ENCODE measurements around the gene RNF144B. TPM values are rescaled to one million over a fixed set of nuclear protein-coding genes. Genes with fewer than 3 reads are reported as not detected.

RNF144B gene
- total RNA-seq, 1 donor from 2014 or later = 14.1 TPM

DNA sequence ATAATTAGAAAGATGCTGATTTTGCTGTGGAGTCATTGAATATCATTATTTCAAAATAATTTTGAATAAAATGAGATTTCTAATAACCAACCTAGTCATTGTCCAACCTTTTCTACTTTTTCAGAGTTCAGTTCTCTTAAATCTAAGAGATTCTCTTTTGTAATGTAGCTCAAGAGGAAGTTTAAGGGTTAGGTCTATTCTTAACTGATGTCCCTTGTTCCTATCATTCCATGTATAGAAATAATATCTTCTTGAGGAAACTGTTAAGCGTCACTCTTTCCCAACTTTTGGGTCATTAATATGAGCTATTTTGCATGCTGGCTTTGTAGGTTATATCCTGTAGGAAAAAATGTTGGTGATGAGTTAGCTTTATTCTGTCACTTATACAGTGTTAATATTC lies 27.0 kb downstream of the RNF144B start:
- Histone ChIP-seq H3K4me3 (no peak overlapping the region), H3K27ac (replicated peaks) (no peak overlapping the region), H3K4me1 (peaks cover 13% of the 10 kb centered on the region), H3K9me3 (replicated peaks) (no peaks in the 10 kb centered on the region), H3K27me3 (ENCODE audit: low read depth) (no peaks in the 10 kb centered on the region), H3K36me3 (no peaks in the 10 kb centered on the region)
- DNase-seq = no peak
- TF ChIP-seq, protein P1, sequence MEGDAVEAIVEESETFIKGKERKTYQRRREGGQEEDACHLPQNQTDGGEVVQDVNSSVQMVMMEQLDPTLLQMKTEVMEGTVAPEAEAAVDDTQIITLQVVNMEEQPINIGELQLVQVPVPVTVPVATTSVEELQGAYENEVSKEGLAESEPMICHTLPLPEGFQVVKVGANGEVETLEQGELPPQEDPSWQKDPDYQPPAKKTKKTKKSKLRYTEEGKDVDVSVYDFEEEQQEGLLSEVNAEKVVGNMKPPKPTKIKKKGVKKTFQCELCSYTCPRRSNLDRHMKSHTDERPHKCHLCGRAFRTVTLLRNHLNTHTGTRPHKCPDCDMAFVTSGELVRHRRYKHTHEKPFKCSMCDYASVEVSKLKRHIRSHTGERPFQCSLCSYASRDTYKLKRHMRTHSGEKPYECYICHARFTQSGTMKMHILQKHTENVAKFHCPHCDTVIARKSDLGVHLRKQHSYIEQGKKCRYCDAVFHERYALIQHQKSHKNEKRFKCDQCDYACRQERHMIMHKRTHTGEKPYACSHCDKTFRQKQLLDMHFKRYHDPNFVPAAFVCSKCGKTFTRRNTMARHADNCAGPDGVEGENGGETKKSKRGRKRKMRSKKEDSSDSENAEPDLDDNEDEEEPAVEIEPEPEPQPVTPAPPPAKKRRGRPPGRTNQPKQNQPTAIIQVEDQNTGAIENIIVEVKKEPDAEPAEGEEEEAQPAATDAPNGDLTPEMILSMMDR (IDR thresholded peaks at IDR 0.05; ENCODE audit: borderline replicate concordance) = no peak
- intact Hi-C loops (cut with micrococcal nuclease) = no loop called here

DNA sequence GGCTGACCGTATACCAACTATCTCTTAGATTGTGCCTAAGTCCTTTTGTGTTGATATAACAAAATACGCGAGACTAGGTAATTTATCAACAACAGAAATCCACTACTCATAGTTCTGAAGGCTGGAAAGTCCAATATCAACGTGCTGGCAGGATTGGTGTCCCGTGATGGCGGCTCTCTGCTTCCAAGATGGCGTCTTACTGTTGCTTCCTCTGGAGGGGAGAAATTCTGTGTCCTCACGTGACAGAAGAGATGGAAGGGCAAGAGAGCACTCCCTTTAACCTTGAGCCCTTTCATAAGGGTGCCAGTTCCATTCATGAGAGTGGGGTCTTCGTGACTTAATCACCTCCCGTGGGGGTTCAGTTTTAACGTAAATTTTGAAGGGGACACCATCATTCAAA lies 28.1 kb downstream of the RNF144B start:
- intact Hi-C loops (cut with micrococcal nuclease) = no loop called here

DNA sequence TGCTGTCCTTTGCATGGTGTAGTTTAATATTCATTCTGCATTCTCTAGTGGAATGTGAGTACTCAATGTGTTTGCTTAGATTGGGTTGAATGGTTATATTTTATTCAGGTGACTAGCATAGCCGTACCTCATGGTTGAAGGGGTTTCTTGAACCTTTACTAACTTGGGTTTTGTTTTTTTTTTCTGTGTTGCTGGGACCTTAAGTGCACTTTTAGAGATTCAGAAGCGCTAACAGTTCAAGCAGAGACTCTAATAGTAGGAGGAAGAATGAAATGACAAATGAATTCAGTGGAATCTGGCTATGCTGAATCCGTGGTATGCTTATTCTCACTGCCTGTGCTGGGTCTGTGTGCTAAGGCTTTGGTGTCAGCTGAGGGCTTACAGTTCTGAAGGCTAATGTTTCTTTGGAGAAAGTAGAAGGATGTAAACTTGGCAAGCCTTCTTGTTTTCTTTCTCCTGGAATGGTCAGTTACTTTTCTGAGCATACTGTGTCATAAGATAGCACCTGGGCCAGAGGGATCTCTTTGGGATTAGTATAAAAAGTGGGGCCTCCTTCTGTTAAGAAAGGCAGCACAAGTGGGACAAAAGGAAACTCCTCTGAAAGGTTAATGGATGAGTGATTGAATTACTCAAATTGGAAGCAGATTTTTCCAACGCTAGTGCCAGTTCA lies 28.7 kb downstream of the RNF144B start:
- H3K27ac ChIP-seq (replicated peaks) = no peak overlapping the region
- H3K9me3 ChIP-seq (replicated peaks) = no peaks in the 10 kb centered on the region
- no peaks in the 10 kb centered on the region for H3K36me3 ChIP-seq
- intact Hi-C loops (cut with micrococcal nuclease) = no loop called here
- H3K27me3 ChIP-seq (ENCODE audit: low read depth) = no peaks in the 10 kb centered on the region
- H3K4me3 ChIP-seq = no peak overlapping the region
- TF ChIP-seq, protein P1 (IDR thresholded peaks at IDR 0.05; ENCODE audit: borderline replicate concordance) = no peak
- DNase-seq = no peak
- peaks cover 17% of the 10 kb centered on the region for H3K4me1 ChIP-seq

More for the DNA sequence above, 28.1 kb downstream of the RNF144B start:
- DNase-seq = no peak
- H3K4me3 ChIP-seq = no peak overlapping the region
- H3K27me3 ChIP-seq (ENCODE audit: low read depth) = no peaks in the 10 kb centered on the region
- no peaks in the 10 kb centered on the region for H3K9me3 ChIP-seq (replicated peaks)
- peaks cover 17% of the 10 kb centered on the region for H3K4me1 ChIP-seq
- H3K27ac ChIP-seq (replicated peaks) = no peak overlapping the region
- H3K36me3 ChIP-seq = no peaks in the 10 kb centered on the region
- TF ChIP-seq, protein P1 (IDR thresholded peaks at IDR 0.05; ENCODE audit: borderline replicate concordance) = no peak

DNA sequence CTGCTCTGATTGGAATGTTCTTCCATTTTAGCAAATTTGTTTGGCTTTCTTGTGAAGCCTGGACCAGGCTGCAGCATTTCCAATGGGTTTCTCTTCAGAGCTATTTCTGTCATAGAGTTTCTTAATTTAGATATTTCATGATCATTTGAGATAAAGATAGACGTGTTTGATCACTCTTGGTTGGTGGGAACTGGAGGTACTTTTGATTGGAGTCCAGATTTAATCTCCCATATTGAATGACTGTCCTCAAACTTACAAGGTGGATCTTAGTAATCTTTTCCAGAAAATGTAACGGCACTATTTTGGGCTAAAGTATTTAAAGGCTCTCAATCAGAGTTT lies 29.2 kb downstream of the RNF144B start:
- intact Hi-C loops (cut with micrococcal nuclease) = no loop called here
- TF ChIP-seq, protein P1 (IDR thresholded peaks at IDR 0.05; ENCODE audit: borderline replicate concordance) = no peak
- Histone ChIP-seq H3K4me1 (peaks cover 17% of the 10 kb centered on the region), H3K9me3 (replicated peaks) (no peaks in the 10 kb centered on the region), H3K27me3 (ENCODE audit: low read depth) (no peaks in the 10 kb centered on the region), H3K36me3 (no peaks in the 10 kb centered on the region), H3K4me3 (no peak overlapping the region), H3K27ac (replicated peaks) (no peak overlapping the region)
- no peak for DNase-seq

DNA sequence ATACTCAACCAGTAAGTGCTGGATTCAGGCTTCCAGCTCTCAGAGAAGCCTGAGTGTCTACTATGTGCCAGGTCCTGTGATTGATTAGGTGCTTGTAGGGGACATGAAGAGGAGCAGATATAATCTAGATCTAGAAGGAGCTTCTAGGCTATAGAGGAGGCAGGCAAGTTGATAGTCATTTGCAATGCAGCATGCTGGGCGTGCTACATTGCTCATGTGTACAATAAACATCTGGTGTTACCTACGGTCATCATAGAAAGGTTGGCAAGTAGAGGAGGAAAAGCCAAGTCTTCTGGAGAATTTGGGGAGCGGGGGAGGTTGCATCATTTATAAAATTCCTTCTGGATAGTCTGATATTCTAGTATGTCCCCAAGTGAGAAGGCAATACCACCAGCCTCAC lies 33.2 kb downstream of the RNF144B start:
- H3K36me3 ChIP-seq = no peaks in the 10 kb centered on the region
- H3K27me3 ChIP-seq (ENCODE audit: low read depth) = no peaks in the 10 kb centered on the region
- H3K9me3 ChIP-seq (replicated peaks) = no peaks in the 10 kb centered on the region
- no peak for DNase-seq
- intact Hi-C loops (cut with micrococcal nuclease) = no loop called here
- TF ChIP-seq, protein P1 (IDR thresholded peaks at IDR 0.05; ENCODE audit: borderline replicate concordance) = no peak
- H3K4me3 ChIP-seq = no peak overlapping the region
- peaks cover 34% of the 10 kb centered on the region for H3K4me1 ChIP-seq
- H3K27ac ChIP-seq (replicated peaks) = no peak overlapping the region

Measured in left ventricle myocardium inferior (tissue), 1 donor.